Naive thymus-derived CD8-positive, alpha-beta T cell (primary cell): ENCODE data around the gene CMTR1. TPM values are rescaled to one million over a fixed set of nuclear protein-coding genes. Genes with fewer than 3 reads are reported as not detected.

Experiments
- ATAC-seq, 2 donors: fragments of 150-1000 bp; cut with Tn5 transposase in 1 of 2; sonication (Bioruptor Pico), chemical (Tn5 transposase) in 1 of 2; 1 replicate in 1 of 2; 2 replicates in 1 of 2; pipeline ENCODE4 v1.10.0; 2021; ENCODE audit warnings: mild to moderate bottlenecking in 2 of 2, moderate library complexity in 2 of 2
- POLR2A ChIA-PET: fragments of 350-600 bp; sonication (Branson Sonifier 250); formaldehyde crosslinking; loops from one replicate; lab custom pipeline; 2021; ENCODE audit warnings: antibody characterized with exemption; lab: Charles Lee
- DNase-seq, 10 donors: peaks; one replicate each; pipeline versions ENCODE4 v3.0.0 to v3.0.0-alpha.2; 2020 to 2022
- H3K27ac Mint-ChIP-seq, 10 donors: one replicate each; pipeline ENCODE4 v1.8.0; 2020 to 2022; ENCODE audit warnings: mild to moderate bottlenecking in 10 of 10, mixed read lengths in 10 of 10, moderate library complexity in 4 of 10, inconsistent platforms in 1 of 10
- H3K27me3 Mint-ChIP-seq, 5 donors: one replicate each; pipeline ENCODE4 v1.8.0; 2021 to 2022; ENCODE audit warnings: mixed read lengths in 5 of 5
- H3K36me3 Mint-ChIP-seq, 3 donors: one replicate each; pipeline ENCODE4 v1.8.0; 2020 to 2022; ENCODE audit warnings: mixed read lengths in 3 of 3, mild to moderate bottlenecking in 2 of 3, inconsistent platforms in 1 of 3
- H3K4me1 Mint-ChIP-seq, 4 donors: one replicate each; pipeline ENCODE4 v1.8.0; 2021 to 2022; ENCODE audit warnings: mixed read lengths in 4 of 4
- H3K4me3 Mint-ChIP-seq, 10 donors: one replicate each; pipeline ENCODE4 v1.8.0; 2020 to 2022; ENCODE audit warnings: mild to moderate bottlenecking in 10 of 10, mixed read lengths in 10 of 10, moderate library complexity in 6 of 10, inconsistent platforms in 1 of 10
- H3K9me3 Mint-ChIP-seq, 9 donors: one replicate each; pipeline ENCODE4 v1.8.0; 2020 to 2022; ENCODE audit warnings: mixed read lengths in 9 of 9, mild to moderate bottlenecking in 3 of 9, inconsistent platforms in 1 of 9, moderate library complexity in 1 of 9
- polyA plus RNA-seq, 3 donors: library from polyadenylated mRNA; unstranded; fragments of 300-500 nt; fragmentation: Illumina TruSeq; gene quantifications; one replicate each; pipeline ENCODE4 v1.2.3, GENCODE V29; 2021
- total RNA-seq, 8 experiments: library from RNA in 2 of 8; stranded (reverse) in 2 of 8; gene quantifications; one replicate each; pipeline ENCODE4 v1.2.3 and lab custom pipeline; 2021 to 2026

The CMTR1 gene
- total and polyA plus RNA-seq, 5 experiments from 2014 or later: 19.2 to 66.8 (median 28.0) TPM

GRCh38 chr6:37511201-37511600 lies 78.2 kb downstream of the CMTR1 start:
- DNase-seq (peak in 1 of 10 donors; percentile 46), ATAC-seq (no peak)
- Mint-ChIP-seq H3K36me3 (no peaks in the 10 kb centered on the region), H3K4me3 (peak overlapping the region in 1 of 10 donors; percentile 34), H3K9me3 (peaks cover 0 to 2% (median 0%) of the 10 kb centered on the region in 9 donors), H3K4me1 (peaks cover 47 to 88% (median 72%) of the 10 kb centered on the region in 4 donors), H3K27ac (peak overlapping the region in 6 of 10 donors; percentile 29 to 90 (median 66)), H3K27me3 (no peaks in the 10 kb centered on the region)
- POLR2A ChIA-PET: interaction anchor here (0.6 to 10.5 kb wide), 3 partner anchors 7 to 159 kb away, joined by 3 to 330 read pairs (median 3); partner anchors contain the start of gene CCDC167

DNA sequence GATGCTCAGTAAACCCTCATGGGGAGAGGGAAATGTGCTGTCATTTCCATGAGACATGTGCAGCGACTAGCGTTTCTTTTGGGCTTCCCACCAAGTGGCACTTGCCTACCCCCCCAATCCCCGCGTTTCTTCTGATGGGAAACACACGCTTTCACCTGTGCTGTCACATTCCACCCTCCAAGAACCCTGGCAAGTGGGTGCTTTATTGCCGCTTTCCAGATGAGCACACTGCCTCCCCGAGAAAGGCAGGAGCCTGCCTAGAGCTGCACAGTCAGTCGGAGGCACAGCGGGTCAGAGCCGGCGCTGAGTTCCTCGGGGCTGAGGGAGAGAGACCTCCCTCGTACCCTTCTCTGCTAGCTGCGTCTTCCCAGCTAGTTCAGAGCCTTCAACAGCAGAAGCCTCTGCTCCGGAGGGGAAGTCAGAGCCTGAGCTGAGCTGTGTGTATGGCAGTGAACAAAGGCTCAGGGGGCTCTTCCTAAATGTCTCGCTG lies 78.9 kb downstream of the CMTR1 start:
- no peaks in the 10 kb centered on the region for H3K36me3 Mint-ChIP-seq
- H3K4me1 Mint-ChIP-seq: peaks cover 53 to 91% (median 77%) of the 10 kb centered on the region in 4 donors
- no peaks in the 10 kb centered on the region for H3K27me3 Mint-ChIP-seq
- DNase-seq (peak in 1 of 10 donors; percentile 23), ATAC-seq (no peak)
- POLR2A ChIA-PET: interaction anchor here (1.7 to 10.5 kb wide), 2 partner anchors 8 to 24 kb away, joined by 4 to 330 read pairs; partner anchors contain the start of gene CCDC167
- H3K9me3 Mint-ChIP-seq: peaks cover 0 to 2% (median 0%) of the 10 kb centered on the region in 9 donors
- no peak overlapping the region for H3K4me3 Mint-ChIP-seq
- H3K27ac Mint-ChIP-seq: peak overlapping the region in 7 of 10 donors; percentile 31 to 99 (median 72)

GRCh38 chr6:37512400-37513011 lies 79.5 kb downstream of the CMTR1 start:
- Mint-ChIP-seq H3K9me3 (peaks cover 0 to 2% (median 0%) of the 10 kb centered on the region in 9 donors), H3K27me3 (no peaks in the 10 kb centered on the region), H3K36me3 (no peaks in the 10 kb centered on the region), H3K4me1 (peaks cover 58 to 92% (median 80%) of the 10 kb centered on the region in 4 donors), H3K4me3 (peak overlapping the region in 1 of 10 donors; percentile 41), H3K27ac (peak overlapping the region in 8 of 10 donors; percentile 48 to 100 (median 95))
- ATAC-seq (no peak), DNase-seq (peak in 1 of 10 donors; percentile 4)
- POLR2A ChIA-PET: interaction anchor here (1.7 to 10.5 kb wide), 2 partner anchors 8 to 24 kb away, joined by 4 to 330 read pairs; partner anchors contain the start of gene CCDC167

DNA sequence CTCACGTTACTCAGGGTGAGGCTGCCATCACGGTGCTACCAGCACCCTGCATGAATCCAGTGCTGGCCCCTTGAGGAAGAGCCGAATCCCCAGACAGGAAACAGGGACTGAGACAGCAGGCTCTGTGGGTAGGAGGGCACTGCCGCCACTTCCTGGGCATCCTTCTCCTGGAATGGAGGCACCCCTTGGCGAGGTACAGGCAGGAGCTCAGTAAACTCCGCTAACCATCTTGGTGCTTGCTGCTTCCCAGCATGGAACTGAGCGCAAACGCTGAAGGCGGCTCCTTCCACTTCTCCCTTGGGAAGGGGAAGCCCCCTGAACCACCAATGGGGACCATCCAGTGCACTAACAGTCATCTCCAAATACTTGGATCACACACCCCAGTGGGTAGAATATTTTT lies 80.1 kb downstream of the CMTR1 start:
- H3K36me3 Mint-ChIP-seq: no peaks in the 10 kb centered on the region
- ATAC-seq (no peak), DNase-seq (peak in 1 of 10 donors; percentile 49)
- peaks cover 57 to 94% (median 82%) of the 10 kb centered on the region in 4 donors for H3K4me1 Mint-ChIP-seq
- H3K4me3 Mint-ChIP-seq: peak overlapping the region in 7 of 10 donors; percentile 22 to 75 (median 44)
- POLR2A ChIA-PET: interaction anchor here (1.7 to 10.5 kb wide), 2 partner anchors 9 to 23 kb away, joined by 4 to 330 read pairs; partner anchors contain the start of gene CCDC167
- no peaks in the 10 kb centered on the region for H3K27me3 Mint-ChIP-seq
- H3K27ac Mint-ChIP-seq: peak overlapping the region; percentile 73 to 100 (median 95)
- peaks cover 0 to 2% (median 0%) of the 10 kb centered on the region in 9 donors for H3K9me3 Mint-ChIP-seq

DNA sequence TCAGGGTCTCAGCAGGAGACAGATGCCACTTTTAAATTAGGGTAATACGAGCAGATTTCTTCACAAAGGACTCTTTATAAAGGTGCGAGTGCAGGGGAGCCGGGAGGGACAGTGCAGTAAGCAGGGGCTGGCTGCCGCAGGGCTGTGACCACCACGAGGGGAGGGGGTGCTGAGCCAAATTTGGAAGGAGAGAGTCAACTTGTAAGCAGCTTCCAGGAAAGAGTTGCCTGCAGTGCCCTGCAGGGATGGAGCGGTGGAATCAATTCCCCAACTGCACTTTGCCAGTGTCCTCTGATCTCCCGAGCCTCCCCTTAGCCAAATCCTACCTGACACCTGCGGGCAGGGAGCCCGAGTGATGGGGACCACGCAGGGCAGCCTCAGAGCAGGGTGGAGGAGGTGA lies 80.6 kb downstream of the CMTR1 start:
- no peaks in the 10 kb centered on the region for H3K27me3 Mint-ChIP-seq
- peaks cover 57 to 94% (median 82%) of the 10 kb centered on the region in 4 donors for H3K4me1 Mint-ChIP-seq
- DNase-seq (peak in 1 of 10 donors; percentile 56), ATAC-seq (no peak)
- peaks cover 0 to 2% (median 0%) of the 10 kb centered on the region in 9 donors for H3K9me3 Mint-ChIP-seq
- POLR2A ChIA-PET: interaction anchor here (1.7 to 10.5 kb wide), 2 partner anchors 9 to 22 kb away, joined by 4 to 330 read pairs; partner anchors contain the start of gene CCDC167
- peak overlapping the region; percentile 88 to 100 (median 98) for H3K27ac Mint-ChIP-seq
- H3K36me3 Mint-ChIP-seq: no peaks in the 10 kb centered on the region
- H3K4me3 Mint-ChIP-seq: peak overlapping the region in 9 of 10 donors; percentile 22 to 75 (median 41)

- Mint-ChIP-seq H3K4me3 (peak overlapping the region; percentile 71 to 97 (median 92)), H3K36me3 (no peaks in the 10 kb centered on the region), H3K9me3 (peaks cover 0 to 2% (median 0%) of the 10 kb centered on the region in 9 donors), H3K27ac (peak overlapping the region; percentile 97 to 100 (median 100)), H3K4me1 (peaks cover 59 to 94% (median 85%) of the 10 kb centered on the region in 4 donors), H3K27me3 (no peaks in the 10 kb centered on the region)
- POLR2A ChIA-PET: interaction anchor here (4.5 to 10.5 kb wide), 2 partner anchors 10 to 45 kb away, joined by 36 to 330 read pairs; partner anchors contain the start of gene CCDC167
- DNase-seq (peak in 1 of 10 donors; percentile 14), ATAC-seq (no peak)
Measured at GRCh38 chr6:37514321-37514771, 81.3 kb downstream of the CMTR1 start.

GRCh38 chr6:37514837-37515236 lies 81.8 kb downstream of the CMTR1 start:
- peak overlapping the region; percentile 71 to 97 (median 92) for H3K4me3 Mint-ChIP-seq
- DNase-seq (peak in 1 of 10 donors; percentile 42), ATAC-seq (no peak)
- no peaks in the 10 kb centered on the region for H3K9me3 Mint-ChIP-seq
- no peaks in the 10 kb centered on the region for H3K27me3 Mint-ChIP-seq
- H3K36me3 Mint-ChIP-seq: no peaks in the 10 kb centered on the region
- POLR2A ChIA-PET: interaction anchor here (4.5 to 10.5 kb wide), 3 partner anchors 11 to 45 kb away, joined by 36 to 330 read pairs (median 54); partner anchors contain the start of gene CCDC167
- H3K4me1 Mint-ChIP-seq: peaks cover 57 to 92% (median 85%) of the 10 kb centered on the region in 4 donors
- H3K27ac Mint-ChIP-seq: peak overlapping the region; percentile 97 to 100 (median 100)

DNA sequence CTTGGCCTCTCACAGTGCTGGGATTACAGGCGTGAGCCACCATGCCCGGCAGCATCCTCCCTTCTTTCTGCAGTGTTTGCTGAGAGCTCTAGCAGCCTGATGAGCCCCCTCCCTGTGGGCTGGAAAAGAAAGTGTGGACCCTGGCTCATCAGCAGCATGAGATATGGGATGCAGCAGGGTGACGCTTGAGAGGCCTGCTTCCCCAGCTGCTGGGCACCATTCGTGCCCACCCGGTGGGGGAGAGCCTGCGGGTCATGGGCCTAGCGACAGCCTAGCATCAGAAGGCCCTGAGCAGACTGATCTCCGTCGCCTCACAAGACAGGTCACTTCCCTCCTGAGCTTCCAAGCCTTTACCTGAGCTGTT lies 82.7 kb downstream of the CMTR1 start:
- H3K9me3 Mint-ChIP-seq: no peaks in the 10 kb centered on the region
- peak overlapping the region; percentile 97 to 100 (median 100) for H3K27ac Mint-ChIP-seq
- DNase-seq (no peak), ATAC-seq (no peak)
- H3K27me3 Mint-ChIP-seq: no peaks in the 10 kb centered on the region
- POLR2A ChIA-PET: interaction anchor here (0.8 to 10.5 kb wide), 14 partner anchors 9 to 328 kb away, joined by 3 to 330 read pairs (median 11); partner anchors contain the start of genes CCDC167, CMTR1 and ZFAND3
- H3K4me1 Mint-ChIP-seq: peaks cover 57 to 93% (median 87%) of the 10 kb centered on the region in 4 donors
- no peaks in the 10 kb centered on the region for H3K36me3 Mint-ChIP-seq
- peak overlapping the region; percentile 80 to 97 (median 92) for H3K4me3 Mint-ChIP-seq

DNA sequence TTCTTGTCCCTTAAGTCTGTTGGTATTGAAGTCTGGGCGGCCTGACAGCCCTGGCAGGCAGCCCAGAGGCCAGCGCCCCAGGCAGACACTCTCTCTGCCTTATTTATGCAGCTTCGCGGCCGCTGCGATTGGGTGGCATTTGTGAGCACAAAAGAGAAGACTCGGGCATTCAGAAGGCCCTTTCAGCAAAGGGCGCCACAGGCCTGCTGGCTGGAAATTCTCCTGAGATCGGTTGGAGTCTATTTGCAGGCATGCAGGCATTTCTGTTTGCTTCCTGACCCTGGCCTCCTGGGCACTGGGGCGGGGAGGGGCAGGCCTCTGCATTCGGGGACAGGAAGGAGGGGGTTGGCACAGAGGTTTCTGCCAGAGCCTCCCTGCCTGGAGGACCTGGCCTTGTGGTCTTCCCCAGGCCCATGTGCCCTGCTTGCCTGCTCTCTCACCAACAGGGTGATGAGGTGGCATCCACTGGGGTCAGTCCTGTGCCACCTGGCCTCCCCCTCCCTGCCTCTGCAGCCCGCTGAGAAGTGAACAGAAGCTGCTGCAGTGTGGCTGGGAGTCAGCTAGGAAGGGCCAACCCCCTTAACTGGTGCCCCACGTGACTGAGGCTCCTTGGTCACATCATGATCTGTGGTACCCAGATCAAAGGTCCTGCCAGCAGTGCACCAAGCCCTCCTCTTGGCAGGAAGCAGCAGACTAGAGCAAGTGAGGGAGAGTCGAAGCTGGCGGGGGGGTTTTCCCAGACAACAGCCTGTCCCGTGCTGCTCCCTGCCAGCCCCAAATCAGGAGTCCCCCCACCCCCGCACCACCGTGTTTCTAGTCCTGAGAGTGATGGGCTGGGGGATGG lies 83.3 kb downstream of the CMTR1 start:
- DNase-seq (peak; percentile 79 to 97 (median 93)), ATAC-seq (peak; percentile 86 to 89)
- H3K36me3 Mint-ChIP-seq: no peaks in the 10 kb centered on the region
- H3K9me3 Mint-ChIP-seq: no peaks in the 10 kb centered on the region
- peak overlapping the region; percentile 97 to 100 (median 100) for H3K27ac Mint-ChIP-seq
- H3K4me3 Mint-ChIP-seq: peak overlapping the region; percentile 80 to 97 (median 92)
- POLR2A ChIA-PET: interaction anchor here (0.6 to 10.5 kb wide), 24 partner anchors 8 to 344 kb away, joined by 3 to 330 read pairs (median 5); partner anchors contain the start of genes CCDC167, CMTR1 and ZFAND3
- peaks cover 53 to 93% (median 87%) of the 10 kb centered on the region in 4 donors for H3K4me1 Mint-ChIP-seq
- H3K27me3 Mint-ChIP-seq: no peaks in the 10 kb centered on the region

- ATAC-seq (peak; percentile 2 to 11), DNase-seq (peak in 1 of 10 donors; percentile 61)
- POLR2A ChIA-PET: interaction anchor here (0.6 to 10.5 kb wide), 21 partner anchors 8 to 345 kb away, joined by 3 to 330 read pairs (median 7); partner anchors contain the start of genes CCDC167, CMTR1 and ZFAND3
- H3K27ac Mint-ChIP-seq: peak overlapping the region; percentile 97 to 100 (median 100)
- no peaks in the 10 kb centered on the region for H3K27me3 Mint-ChIP-seq
- peak overlapping the region; percentile 80 to 97 (median 92) for H3K4me3 Mint-ChIP-seq
- H3K9me3 Mint-ChIP-seq: no peaks in the 10 kb centered on the region
- peaks cover 53 to 93% (median 91%) of the 10 kb centered on the region in 4 donors for H3K4me1 Mint-ChIP-seq
- H3K36me3 Mint-ChIP-seq: no peaks in the 10 kb centered on the region
Measured at GRCh38 chr6:37516920-37517405, 83.9 kb downstream of the CMTR1 start.

GRCh38 chr6:37517411-37517812 lies 84.4 kb downstream of the CMTR1 start:
- Mint-ChIP-seq H3K36me3 (no peaks in the 10 kb centered on the region), H3K9me3 (no peaks in the 10 kb centered on the region), H3K4me1 (peaks cover 53 to 93% (median 91%) of the 10 kb centered on the region in 4 donors), H3K27me3 (no peaks in the 10 kb centered on the region), H3K4me3 (peak overlapping the region; percentile 80 to 97 (median 92)), H3K27ac (peak overlapping the region; percentile 97 to 100 (median 100))
- ATAC-seq: peak; percentile 53 to 57
- POLR2A ChIA-PET: interaction anchor here (1.0 to 10.5 kb wide), 15 partner anchors 10 to 302 kb away, joined by 4 to 330 read pairs (median 11); partner anchors contain the start of genes CCDC167, CMTR1 and ZFAND3
- DNase-seq: peak in 9 of 10 donors; percentile 61 to 91 (median 86)
